Measurements from ENCODE around the gene PCYOX1L.

GRCh38 chr5:149403923-149404745 lies 46.3 kb downstream of the PCYOX1L start:
- no peak for TF ChIP-seq NR1H2 (CRISPR knock-in tag; IDR thresholded peaks at IDR 0.05)
- no peak for TF ChIP-seq KLF13 (tag; IDR thresholded peaks at IDR 0.05; ENCODE audit: borderline replicate concordance, low read depth)

Measured in K562 (cell line).